ENCODE results near the gene CCM2.

DNA sequence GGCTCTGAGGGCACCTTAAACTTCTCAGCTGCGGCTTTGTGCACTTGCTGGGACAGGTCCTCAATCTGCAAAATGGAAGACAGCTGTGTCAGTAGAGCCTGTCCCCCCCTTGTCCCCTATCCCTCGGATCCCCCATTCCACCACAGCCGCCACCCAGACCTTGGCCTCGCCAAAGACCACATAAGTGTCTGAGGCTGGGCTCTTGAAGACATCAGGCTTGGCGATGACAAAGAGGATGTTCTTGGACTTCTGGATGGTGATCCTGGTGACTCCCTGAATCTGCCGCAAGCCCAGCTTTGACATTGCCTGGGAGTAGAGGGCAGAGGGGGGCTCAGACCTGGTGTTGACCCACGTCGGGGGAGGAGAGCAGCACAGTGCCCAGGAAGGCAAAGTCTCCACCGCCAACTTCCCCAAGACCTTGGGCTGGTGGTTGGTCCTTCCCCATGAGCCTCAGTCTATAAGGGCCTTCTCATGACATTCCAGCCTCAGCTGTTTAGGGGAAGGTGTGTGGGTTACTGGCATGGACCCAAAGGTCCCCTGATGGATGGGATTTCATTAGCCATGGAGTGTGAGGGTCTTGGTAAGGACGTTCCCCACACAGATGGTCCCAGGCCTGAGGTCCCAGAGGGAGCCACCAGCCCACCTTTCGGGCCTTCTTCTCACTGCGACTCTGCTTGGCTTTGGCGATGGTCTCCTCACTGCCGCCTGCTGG, 81.1 kb downstream of the CCM2 start:
- TF ChIP-seq, protein P1, sequence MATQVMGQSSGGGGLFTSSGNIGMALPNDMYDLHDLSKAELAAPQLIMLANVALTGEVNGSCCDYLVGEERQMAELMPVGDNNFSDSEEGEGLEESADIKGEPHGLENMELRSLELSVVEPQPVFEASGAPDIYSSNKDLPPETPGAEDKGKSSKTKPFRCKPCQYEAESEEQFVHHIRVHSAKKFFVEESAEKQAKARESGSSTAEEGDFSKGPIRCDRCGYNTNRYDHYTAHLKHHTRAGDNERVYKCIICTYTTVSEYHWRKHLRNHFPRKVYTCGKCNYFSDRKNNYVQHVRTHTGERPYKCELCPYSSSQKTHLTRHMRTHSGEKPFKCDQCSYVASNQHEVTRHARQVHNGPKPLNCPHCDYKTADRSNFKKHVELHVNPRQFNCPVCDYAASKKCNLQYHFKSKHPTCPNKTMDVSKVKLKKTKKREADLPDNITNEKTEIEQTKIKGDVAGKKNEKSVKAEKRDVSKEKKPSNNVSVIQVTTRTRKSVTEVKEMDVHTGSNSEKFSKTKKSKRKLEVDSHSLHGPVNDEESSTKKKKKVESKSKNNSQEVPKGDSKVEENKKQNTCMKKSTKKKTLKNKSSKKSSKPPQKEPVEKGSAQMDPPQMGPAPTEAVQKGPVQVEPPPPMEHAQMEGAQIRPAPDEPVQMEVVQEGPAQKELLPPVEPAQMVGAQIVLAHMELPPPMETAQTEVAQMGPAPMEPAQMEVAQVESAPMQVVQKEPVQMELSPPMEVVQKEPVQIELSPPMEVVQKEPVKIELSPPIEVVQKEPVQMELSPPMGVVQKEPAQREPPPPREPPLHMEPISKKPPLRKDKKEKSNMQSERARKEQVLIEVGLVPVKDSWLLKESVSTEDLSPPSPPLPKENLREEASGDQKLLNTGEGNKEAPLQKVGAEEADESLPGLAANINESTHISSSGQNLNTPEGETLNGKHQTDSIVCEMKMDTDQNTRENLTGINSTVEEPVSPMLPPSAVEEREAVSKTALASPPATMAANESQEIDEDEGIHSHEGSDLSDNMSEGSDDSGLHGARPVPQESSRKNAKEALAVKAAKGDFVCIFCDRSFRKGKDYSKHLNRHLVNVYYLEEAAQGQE (IDR thresholded peaks at IDR 0.05; ENCODE audit: insufficient read depth in 1 of 2, low read depth in 2 of 2, low read length in 2 of 2), result no peak
- TF ChIP-seq TAF1 (IDR thresholded peaks at IDR 0.05; ENCODE audit: borderline replicate concordance, insufficient read depth, low read length) (no peak), POLR2AphosphoS5 (IDR thresholded peaks at IDR 0.05; ENCODE audit: low read depth, low read length) (no peak), FOXP2 (optimal IDR thresholded peaks at IDR 0.05; ENCODE audit: borderline replicate concordance, extremely low read depth, extremely low read length, insufficient read depth) (no peak)

Measured in PFSK-1 (cell line).